HG02571 (cell line): ENCODE data around the gene ADNP2.

Source experiments
- ATAC-seq: cut with Tn5 transposase; IDR thresholded peaks from one replicate; pipeline ENCODE4 v1.9.1; 2021; ENCODE audit warnings: mild to moderate bottlenecking, moderate library complexity; ENCODE audit not compliant: unreplicated experiment

The ADNP2 gene

GRCh38 chr18:80170395-80171053 is 61.5 kb downstream of the ADNP2 start:
- no peak for ATAC-seq

- ATAC-seq, result no peak
Measured at GRCh38 chr18:80171054-80171872, 62.2 kb downstream of the ADNP2 start.

- ATAC-seq, result no peak
Measured at GRCh38 chr18:80172056-80172455, 63.0 kb downstream of the ADNP2 start.

- ATAC-seq, result no peak
Measured at GRCh38 chr18:80173060-80173459, 64.0 kb downstream of the ADNP2 start.

- no peak for ATAC-seq
Measured at GRCh38 chr18:80175451-80176204, 66.6 kb downstream of the ADNP2 start.

GRCh38 chr18:80176334-80177073 is 67.4 kb downstream of the ADNP2 start:
- ATAC-seq, result no peak

GRCh38 chr18:80177128-80177527 is 68.1 kb downstream of the ADNP2 start:
- no peak for ATAC-seq

- no peak for ATAC-seq
Measured at GRCh38 chr18:80178935-80179818, 70.1 kb downstream of the ADNP2 start.

- no peak for ATAC-seq
Measured at GRCh38 chr18:80179857-80180558, 70.9 kb downstream of the ADNP2 start.

GRCh38 chr18:80180778-80181564 is 71.9 kb downstream of the ADNP2 start:
- no peak for ATAC-seq

GRCh38 chr18:80181642-80182461 is 72.8 kb downstream of the ADNP2 start:
- ATAC-seq, result no peak

- ATAC-seq, result no peak
Measured at GRCh38 chr18:80182855-80183254, 73.8 kb downstream of the ADNP2 start.

- no peak for ATAC-seq
Measured at GRCh38 chr18:80183273-80184050, 74.4 kb downstream of the ADNP2 start.

GRCh38 chr18:80184243-80184772 is 75.2 kb downstream of the ADNP2 start:
- ATAC-seq, result no peak

- ATAC-seq, result no peak
Measured at GRCh38 chr18:80185545-80185944, 76.5 kb downstream of the ADNP2 start.

GRCh38 chr18:80187956-80188642 is 79.0 kb downstream of the ADNP2 start:
- ATAC-seq, result no peak
